ENCODE measurements around the gene NLRP12.
"Not testable (repeated sequence)": the region's sequence is repeated elsewhere in the genome, so short reads cannot be mapped to it uniquely, and the experiment has no call there.

Gene NLRP12

DNA sequence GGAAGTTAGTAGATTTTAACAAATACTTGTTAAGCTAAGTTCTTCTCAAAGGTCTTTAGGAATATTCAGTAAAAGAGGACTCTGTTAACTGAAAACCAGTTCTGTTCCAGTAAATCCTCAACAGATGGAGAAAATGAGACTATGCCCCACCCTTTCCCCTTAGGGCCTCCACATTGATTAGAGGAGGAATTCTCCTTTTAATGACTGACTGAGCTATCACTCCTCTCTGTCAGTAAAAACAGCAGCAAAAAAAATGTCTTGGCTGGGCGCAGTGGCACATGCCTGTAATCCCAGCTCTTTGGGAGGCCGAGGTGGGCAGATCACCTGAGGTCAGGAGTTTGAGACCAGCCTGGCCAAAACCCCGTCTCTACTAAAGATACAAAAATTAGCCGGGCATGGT, 50.1 kb downstream of the NLRP12 start:
- Histone ChIP-seq H3K36me3 (ENCODE audit: control insufficient read depth, insufficient read depth, low read length, severe bottlenecking) (no peaks in the 10 kb centered on the region), H3K27me3 (replicated peaks; ENCODE audit: control insufficient read depth, insufficient read depth, low read length) (no peaks in the 10 kb centered on the region), H3K9ac (ENCODE audit: low read length) (no peak overlapping the region), H3K4me3 (ENCODE audit: low read length) (no peak overlapping the region), H3K4me1 (ENCODE audit: control insufficient read depth, insufficient read depth, low read length) (no peaks in the 10 kb centered on the region), H3K9me3 (ENCODE audit: control insufficient read depth, low read length) (no peaks in the 10 kb centered on the region)
- no peak for DNase-seq (ENCODE audit: low read depth)

DNA sequence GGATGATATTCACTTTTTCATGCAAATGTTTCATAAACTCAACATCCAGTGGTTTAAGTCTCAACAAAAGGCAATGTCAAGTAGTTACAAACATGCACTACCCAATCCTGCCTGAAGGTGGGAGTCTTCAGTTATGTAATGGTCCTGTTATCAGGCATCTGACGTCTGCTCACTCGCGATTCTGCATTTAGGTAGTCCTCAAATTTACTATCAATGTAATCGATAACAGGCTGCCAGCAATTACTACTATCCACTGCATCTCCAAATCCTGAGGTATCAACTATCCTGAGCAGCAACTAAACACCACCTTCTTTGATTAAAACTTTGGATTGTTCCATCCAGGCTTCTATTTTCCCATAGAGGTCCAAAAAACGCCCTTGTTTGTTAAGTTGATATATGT, 51.2 kb downstream of the NLRP12 start:
- Histone ChIP-seq H3K36me3 (ENCODE audit: control insufficient read depth, insufficient read depth, low read length, severe bottlenecking) (no peaks in the 10 kb centered on the region), H3K9me3 (ENCODE audit: control insufficient read depth, low read length) (no peaks in the 10 kb centered on the region)

DNA sequence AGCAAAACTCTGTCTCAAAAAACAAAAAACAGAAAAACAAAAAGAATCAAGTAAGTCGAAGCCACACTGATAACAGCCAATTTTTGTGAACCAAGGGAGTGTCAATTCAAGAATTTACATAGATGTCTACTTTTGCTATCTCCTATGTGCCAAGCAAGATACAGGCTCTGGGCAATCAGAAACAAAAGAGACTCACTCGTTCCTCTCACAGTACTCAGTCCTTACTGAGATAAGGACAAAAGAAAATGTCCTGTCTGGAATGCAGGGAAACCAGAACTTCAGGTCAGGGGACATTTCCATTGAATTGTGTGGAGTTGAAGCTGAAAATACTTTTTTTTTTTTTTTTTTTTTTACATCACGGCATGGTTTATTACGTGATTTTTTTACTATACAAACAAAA, 53.0 kb downstream of the NLRP12 start:
- Histone ChIP-seq H3K27me3 (replicated peaks; ENCODE audit: control insufficient read depth, insufficient read depth, low read length) (no peaks in the 10 kb centered on the region), H3K9me3 (ENCODE audit: control insufficient read depth, low read length) (no peaks in the 10 kb centered on the region), H3K4me3 (ENCODE audit: low read length) (no peak overlapping the region), H3K36me3 (ENCODE audit: control insufficient read depth, insufficient read depth, low read length, severe bottlenecking) (no peaks in the 10 kb centered on the region), H3K4me1 (ENCODE audit: control insufficient read depth, insufficient read depth, low read length) (no peaks in the 10 kb centered on the region), H3K9ac (ENCODE audit: low read length) (no peak overlapping the region)
- no peak for DNase-seq (ENCODE audit: low read depth)

More for the DNA sequence above, 51.2 kb downstream of the NLRP12 start:
- no peaks in the 10 kb centered on the region for H3K4me1 ChIP-seq (ENCODE audit: control insufficient read depth, insufficient read depth, low read length)
- H3K27me3 ChIP-seq (replicated peaks; ENCODE audit: control insufficient read depth, insufficient read depth, low read length) = no peaks in the 10 kb centered on the region
- DNase-seq (ENCODE audit: low read depth) = peak; percentile 76
- H3K9ac ChIP-seq (ENCODE audit: low read length) = no peak overlapping the region
- no peak overlapping the region for H3K4me3 ChIP-seq (ENCODE audit: low read length)

DNA sequence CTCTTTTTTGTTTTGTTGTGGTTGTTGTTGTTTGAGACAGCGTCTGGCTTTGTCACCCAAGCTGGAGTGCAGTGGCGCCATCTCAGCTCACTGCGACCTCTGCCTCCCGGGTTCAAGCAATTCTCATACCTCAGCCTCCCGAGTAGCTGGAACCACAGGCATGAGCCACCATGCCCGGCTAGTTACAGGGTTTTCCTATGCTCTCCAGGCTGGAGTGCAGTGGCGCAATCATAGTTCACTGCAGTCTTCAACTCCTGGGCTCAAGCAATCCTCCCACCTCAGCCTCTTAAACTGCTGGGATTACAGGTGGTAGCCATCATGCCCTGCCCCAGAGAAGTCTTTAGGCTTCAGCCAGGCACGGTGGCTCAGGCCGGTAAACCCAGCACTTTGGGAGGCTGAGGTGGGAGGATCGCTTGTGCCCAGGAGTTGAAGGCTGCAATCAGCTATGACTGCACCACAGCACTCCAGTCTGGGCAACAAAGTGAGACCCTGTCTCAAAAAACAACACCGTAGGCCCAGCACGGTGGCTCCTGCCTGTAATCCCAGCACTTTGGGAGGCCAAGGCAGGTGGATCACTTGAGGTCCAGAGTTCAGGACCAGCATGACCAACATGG, 54.3 kb downstream of the NLRP12 start:
- not testable (repeated sequence) for H3K4me1 ChIP-seq (ENCODE audit: control insufficient read depth, insufficient read depth, low read length); H3K36me3 ChIP-seq (ENCODE audit: control insufficient read depth, insufficient read depth, low read length, severe bottlenecking); DNase-seq (ENCODE audit: low read depth); H3K9me3 ChIP-seq (ENCODE audit: control insufficient read depth, low read length); H3K9ac ChIP-seq (ENCODE audit: low read length); H3K4me3 ChIP-seq (ENCODE audit: low read length); H3K27me3 ChIP-seq (replicated peaks; ENCODE audit: control insufficient read depth, insufficient read depth, low read length)

DNA sequence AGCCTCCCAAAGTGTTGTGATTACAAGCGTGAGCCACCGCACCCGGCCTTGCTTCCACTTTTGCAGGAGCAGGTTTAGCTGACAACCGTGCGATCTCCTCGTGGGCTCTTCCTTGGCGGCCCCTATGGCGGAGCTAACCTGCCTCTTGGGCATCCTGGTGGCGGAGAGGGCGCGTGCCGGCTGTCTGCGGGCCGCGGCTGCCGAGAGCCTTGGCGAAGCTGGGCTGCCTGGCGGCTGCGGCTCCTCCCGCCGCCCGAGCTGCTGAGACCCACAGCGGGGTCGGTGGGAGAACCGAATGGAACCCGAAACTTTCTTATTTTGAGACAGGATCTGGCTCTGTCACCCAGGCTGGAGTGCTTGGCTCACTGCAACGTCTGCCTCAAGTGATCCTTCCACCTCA, 55.7 kb downstream of the NLRP12 start:
- no peaks in the 10 kb centered on the region for H3K9me3 ChIP-seq (ENCODE audit: control insufficient read depth, low read length)
- no peak for DNase-seq (ENCODE audit: low read depth)
- H3K9ac ChIP-seq (ENCODE audit: low read length) = no peak overlapping the region
- no peaks in the 10 kb centered on the region for H3K4me1 ChIP-seq (ENCODE audit: control insufficient read depth, insufficient read depth, low read length)
- H3K27me3 ChIP-seq (replicated peaks; ENCODE audit: control insufficient read depth, insufficient read depth, low read length) = no peaks in the 10 kb centered on the region
- no peak overlapping the region for H3K4me3 ChIP-seq (ENCODE audit: low read length)
- H3K36me3 ChIP-seq (ENCODE audit: control insufficient read depth, insufficient read depth, low read length, severe bottlenecking) = no peaks in the 10 kb centered on the region

DNA sequence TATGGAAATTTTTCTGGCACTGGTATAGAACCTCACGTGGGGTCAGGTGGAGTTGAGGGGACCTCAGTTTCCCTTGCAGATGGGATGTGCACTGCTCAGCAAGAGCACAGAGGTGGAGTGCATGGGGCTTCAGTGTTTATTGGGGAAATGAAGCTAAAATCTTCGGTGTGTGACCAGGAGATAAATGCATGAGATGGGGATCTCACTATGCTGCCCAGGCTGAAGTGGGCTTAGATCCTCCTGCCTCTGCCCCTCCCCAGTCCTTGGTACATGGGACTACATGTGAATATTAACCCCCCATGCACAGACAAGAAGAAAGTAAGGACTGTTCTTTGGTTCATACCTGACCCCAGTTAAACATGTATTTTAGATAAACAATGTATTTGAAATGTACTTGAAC, 65.1 kb downstream of the NLRP12 start:
- H3K4me1 ChIP-seq (ENCODE audit: control insufficient read depth, insufficient read depth, low read length); H3K36me3 ChIP-seq (ENCODE audit: control insufficient read depth, insufficient read depth, low read length, severe bottlenecking); H3K9ac ChIP-seq (ENCODE audit: low read length); H3K27me3 ChIP-seq (replicated peaks; ENCODE audit: control insufficient read depth, insufficient read depth, low read length); H3K4me3 ChIP-seq (ENCODE audit: low read length); H3K9me3 ChIP-seq (ENCODE audit: control insufficient read depth, low read length); DNase-seq (ENCODE audit: low read depth): not testable (repeated sequence)

Measured in adipocyte (in vitro differentiated cells).